Measurements from ENCODE around the gene HDHD5.

GRCh38 chr22:17145021-17145680, 13.9 kb downstream of the HDHD5 start:
- TF ChIP-seq ZC3H10 (CRISPR knock-in tag; IDR thresholded peaks at IDR 0.05) (no peak), ZFP30 (CRISPR knock-in tag; IDR thresholded peaks at IDR 0.05) (no peak), ZNF8 (CRISPR knock-in tag; IDR thresholded peaks at IDR 0.05) (no peak), ZNF565 (CRISPR knock-in tag; conservative IDR thresholded peaks at IDR 0.05; ENCODE audit: low read depth) (no peak), BACH2 (CRISPR knock-in tag; IDR thresholded peaks at IDR 0.05; ENCODE audit: borderline replicate concordance) (no peak), PATZ1 (CRISPR knock-in tag; IDR thresholded peaks at IDR 0.05; ENCODE audit: borderline replicate concordance) (no peak), CREB5 (CRISPR knock-in tag; IDR thresholded peaks at IDR 0.05; ENCODE audit: low read depth) (no peak), ISL1 (CRISPR knock-in tag; IDR thresholded peaks at IDR 0.05) (no peak), ARNTL (CRISPR knock-in tag; IDR thresholded peaks at IDR 0.05; ENCODE audit: borderline replicate concordance, low read depth) (no peak), TOX (CRISPR knock-in tag; IDR thresholded peaks at IDR 0.05; ENCODE audit: borderline replicate concordance) (no peak)
